ENCODE measurements around the gene PDIA4. TPM values are rescaled to one million over a fixed set of nuclear protein-coding genes. Genes with fewer than 3 reads are reported as not detected.

Gene PDIA4
- total and polyA plus RNA-seq, 2 of the 8 experiments (the other 6 are each of a cell fraction or from before 2014, with no cell fraction given): 119 to 303 TPM

DNA sequence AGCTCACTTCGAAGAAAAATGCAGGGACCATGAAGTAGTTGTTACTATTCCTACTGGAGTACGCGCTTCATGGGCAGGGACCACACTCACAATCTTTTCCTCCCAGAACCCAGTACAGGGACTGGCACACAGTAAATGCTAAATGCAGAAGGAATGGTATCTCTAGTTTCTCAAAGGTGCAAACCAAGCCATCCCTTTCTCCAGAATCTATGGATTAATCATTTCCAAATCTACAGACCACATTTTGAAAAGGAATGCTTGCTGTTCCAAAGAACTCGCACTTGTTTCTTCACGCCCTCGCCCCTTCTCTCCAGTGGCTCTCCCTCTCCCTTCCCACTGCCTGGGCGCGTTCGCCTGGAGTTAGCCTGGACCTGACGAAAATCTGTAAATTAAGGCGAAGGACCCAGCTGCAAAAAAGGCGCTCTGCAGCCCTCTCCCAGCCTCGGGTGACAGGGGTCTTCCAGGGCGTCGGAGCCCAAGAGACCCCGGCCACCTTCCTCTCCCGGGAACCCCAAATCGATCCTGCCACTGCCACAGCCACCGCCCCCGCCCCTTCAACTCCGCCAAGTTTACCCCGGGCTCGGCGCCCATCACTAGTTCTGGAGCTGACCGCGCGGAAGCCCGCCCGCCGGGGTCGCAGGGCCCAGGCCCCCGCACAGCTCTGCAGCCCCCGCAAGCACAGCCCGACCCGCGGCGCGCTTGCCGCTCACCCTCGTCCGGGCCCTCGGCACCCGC is 527 bp downstream of the PDIA4 start:
- Histone ChIP-seq H2BK120ac (replicated peaks; ENCODE audit: low read depth, low read length) (no peak overlapping the region), H2AK5ac (ENCODE audit: low read depth, low read length) (no peak overlapping the region), H3K4me1 (replicated peaks in 1 of 4; ENCODE audit: control insufficient read depth in 3 of 4, insufficient read depth in 4 of 4, low read length in 3 of 4) (peaks cover 4 to 11% (median 7%) of the 10 kb centered on the region in 4 experiments), H2BK15ac (ENCODE audit: low read length) (no peak overlapping the region), H2AFZ (ENCODE audit: low read length) (no peak overlapping the region), H3K23ac (ENCODE audit: insufficient read length) (no peak overlapping the region), H3K36me3 (ENCODE audit: control insufficient read depth in 2 of 4, insufficient read depth in 4 of 4, low read length in 3 of 4) (0 out of 8 replicates have a peak, but pooled peaks cover 0 to 3% (median 0%) of the 10 kb centered on the region in 4 experiments), H3K9ac (replicated peaks in 1 of 4; ENCODE audit: extremely low read depth in 1 of 4, low read depth in 3 of 4, low read length in 3 of 4) (peak overlapping the region; percentile 81 to 99 (median 84)), H3K79me1 (ENCODE audit: low read depth, low read length) (peaks cover 8% of the 10 kb centered on the region), H3K27me3 (replicated peaks in 1 of 4; ENCODE audit: control insufficient read depth in 3 of 4, extremely low read depth in 1 of 4, insufficient read depth in 3 of 4, low read length in 3 of 4) (peaks cover 0 to 2% (median 0%) of the 10 kb centered on the region in 4 experiments; a peak in 1 of 7 replicates), H3K9me3 (ENCODE audit: insufficient read depth in 2 of 2, low read depth in 1 of 2, low read length in 1 of 2) (no peaks in the 10 kb centered on the region), H2BK5ac (ENCODE audit: low read depth, low read length) (peak overlapping the region; percentile 66; the same call in 1 of the 2 replicates), H4K91ac (replicated peaks; ENCODE audit: insufficient read length, low read length) (peak overlapping the region; percentile 70), H3K79me2 (ENCODE audit: control insufficient read depth in 1 of 2, insufficient read depth in 2 of 2, low read length in 2 of 2) (peaks cover 21 to 48% of the 10 kb centered on the region in 2 experiments), H3K14ac (ENCODE audit: insufficient read length) (no peak overlapping the region), H3K27ac (ENCODE audit: low read depth, low read length) (peak overlapping the region; percentile 86), H2BK20ac (ENCODE audit: low read length) (no peak overlapping the region), H3K4me3 (ENCODE audit: extremely low read depth in 1 of 4, insufficient read depth in 2 of 4, low read depth in 3 of 4, low read length in 4 of 4) (peak overlapping the region; percentile 53 to 91 (median 76)), H3K4ac (replicated peaks; ENCODE audit: insufficient read length, low read depth, low read length) (peak overlapping the region; percentile 96), H3K23me2 (ENCODE audit: low read depth, low read length) (peaks cover 6% of the 10 kb centered on the region), H2BK12ac (ENCODE audit: low read depth, low read length) (no peak overlapping the region), H4K20me1 (replicated peaks in 1 of 2; ENCODE audit: control insufficient read depth in 1 of 2, insufficient read depth in 2 of 2, low read length in 2 of 2) (peaks cover 3 to 9% of the 10 kb centered on the region in 2 experiments), H3K4me2 (ENCODE audit: insufficient read depth in 1 of 2, low read depth in 2 of 2, low read length in 2 of 2) (peak overlapping the region; percentile 72 to 74), H3K56ac (replicated peaks; ENCODE audit: insufficient read length, low read depth, low read length) (peak overlapping the region; percentile 38), H4K5ac (ENCODE audit: insufficient read length, low read depth, low read length) (peak overlapping the region; percentile 64), H4K8ac (ENCODE audit: extremely low read depth, insufficient read depth, low read length) (peak overlapping the region; percentile 95), H3K18ac (ENCODE audit: extremely low read depth, low read length) (no peak overlapping the region; the same call in 1 of the 2 replicates)
- 3% methylated on average over 38 of the region's 43 CpGs; no CpG with 5 or more reads in 1 of the 2 experiments for WGBS, 2 experiments (ENCODE audit: extremely low coverage in 1 of 2, insufficient coverage in 1 of 2, insufficient read length in 1 of 2, insufficient replicate concordance in 2 of 2, low coverage in 1 of 2, low lambda C conversion rate in 2 of 2, missing lambda C conversion rate in 1 of 2)
- ChIA-PET POLR2A (ENCODE audit: partially characterized antibody) (interaction anchor here (0.7 to 2.1 kb wide), 4 partner anchors 26 to 44 kb away, joined by 3 to 7 read pairs (median 4); no protein-coding TSS in a partner anchor), CTCF (ENCODE audit: partially characterized antibody) (interaction anchor here (1.0 to 1.7 kb wide), 4 partner anchors 22 to 69 kb away, joined by 3 to 7 read pairs (median 5); no protein-coding TSS in a partner anchor)
- DNase-seq (ENCODE audit: low read depth in 1 of 2, low spot score in 2 of 2) (no peak), FAIRE-seq (no peak)
- TF ChIP-seq TAF1 (IDR thresholded peaks at IDR 0.05; ENCODE audit: low read depth, low read length) (no peak), YY1 (IDR thresholded peaks at IDR 0.05; ENCODE audit: low read depth, low read length) (no peak), CEBPB (IDR thresholded peaks at IDR 0.05; ENCODE audit: low read depth, low read length) (no peak), PHF8 (conservative IDR thresholded peaks at IDR 0.05; ENCODE audit: low read depth, low read length) (no peak), EP300 (IDR thresholded peaks at IDR 0.05; ENCODE audit: borderline replicate concordance in 1 of 2, low read depth in 2 of 2, low read length in 2 of 2) (no peak), RBBP5 (IDR thresholded peaks at IDR 0.05; ENCODE audit: borderline replicate concordance, low read depth, low read length) (no peak), CBX8 (IDR thresholded peaks at IDR 0.05; ENCODE audit: borderline replicate concordance, low read depth, low read length) (no peak), MAFK (IDR thresholded peaks at IDR 0.05; ENCODE audit: low read depth, low read length) (no peak)
- TF ChIP-seq, protein P1, sequence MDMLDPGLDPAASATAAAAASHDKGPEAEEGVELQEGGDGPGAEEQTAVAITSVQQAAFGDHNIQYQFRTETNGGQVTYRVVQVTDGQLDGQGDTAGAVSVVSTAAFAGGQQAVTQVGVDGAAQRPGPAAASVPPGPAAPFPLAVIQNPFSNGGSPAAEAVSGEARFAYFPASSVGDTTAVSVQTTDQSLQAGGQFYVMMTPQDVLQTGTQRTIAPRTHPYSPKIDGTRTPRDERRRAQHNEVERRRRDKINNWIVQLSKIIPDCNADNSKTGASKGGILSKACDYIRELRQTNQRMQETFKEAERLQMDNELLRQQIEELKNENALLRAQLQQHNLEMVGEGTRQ (IDR thresholded peaks at IDR 0.05; ENCODE audit: low read length): no peak
- TF ChIP-seq, protein P2, sequence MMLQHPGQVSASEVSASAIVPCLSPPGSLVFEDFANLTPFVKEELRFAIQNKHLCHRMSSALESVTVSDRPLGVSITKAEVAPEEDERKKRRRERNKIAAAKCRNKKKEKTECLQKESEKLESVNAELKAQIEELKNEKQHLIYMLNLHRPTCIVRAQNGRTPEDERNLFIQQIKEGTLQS (IDR thresholded peaks at IDR 0.05; ENCODE audit: insufficient read depth, low read depth, low read length): no peak
